GM12878 (cell line): Measurements from ENCODE around the gene LRP3. TPM values are rescaled to one million over a fixed set of nuclear protein-coding genes. Genes with fewer than 3 reads are reported as not detected.

ENCODE experiments used
- ATAC-seq: fragments of 200-7000 bp; cut with Tn5 transposase; 3 replicates; pipeline ENCODE4 v1.9.1; 2020; ENCODE audit warnings: mild to moderate bottlenecking, moderate library complexity
- BruUV-seq: library from RNA; stranded (reverse); fragments of 400-500 nt; replicated peaks from 2 replicates; lab custom pipeline; 2021; lab: Mats Ljungman, UMichigan
- CTCF ChIA-PET: fragments of 300-600 bp; sonication (Branson Sonifier 250); formaldehyde crosslinking; extraction: SDS; loops from one replicate; lab custom pipeline; 2021; ENCODE audit warnings: inconsistent platforms; lab: Yijun Ruan, JAX
- POLR2A ChIA-PET: fragments of 350-600 bp; formaldehyde crosslinking; extraction: SDS; loops from one replicate; lab custom pipeline; 2021; ENCODE audit warnings: inconsistent platforms; lab: Charles Lee
- RAD21 ChIA-PET: fragments of 300-600 bp; sonication (Branson Sonifier 250); formaldehyde crosslinking; loops from one replicate; lab custom pipeline; 2023; ENCODE audit warnings: antibody characterized with exemption; ENCODE audit not compliant: unreplicated experiment; lab: Charles Lee
- SMC1A ChIA-PET: fragments of 300-600 bp; sonication (Branson Sonifier 250); formaldehyde crosslinking; loops from one replicate; lab custom pipeline; 2023; ENCODE audit not compliant: unreplicated experiment, uncharacterized antibody; lab: Charles Lee
- DNase-seq: peaks from one replicate; pipeline ENCODE4 v3.0.0-alpha.2; 2011; ENCODE audit warnings: low read depth, low spot score
- FAIRE-seq: peaks from 3 replicates; lab custom pipeline; 2011; peaks lifted over from hg19 to GRCh38; lab: Jason Lieb, UNC
- H2AFZ ChIP-seq: 2 replicates; pipeline ENCODE4 v1.6.0; 2011; ENCODE audit warnings: low read depth, low read length, control low read depth; ENCODE audit not compliant: control insufficient read depth
- H3K27ac ChIP-seq: 2 replicates; pipeline ENCODE4 v1.5.1; 2011; ENCODE audit warnings: control low read depth; ENCODE audit not compliant: control insufficient read depth, insufficient read depth
- H3K27me3 ChIP-seq, 2 experiments: replicated peaks in 1 of 2; 2 replicates each; pipeline versions ENCODE4 v1.6.0 to v1.6.1; 2011; ENCODE audit warnings: low read length in 1 of 2; ENCODE audit not compliant: control insufficient read depth in 2 of 2, insufficient read depth in 2 of 2
- H3K36me3 ChIP-seq, 2 experiments: 2 replicates each; pipeline ENCODE4 v1.5.1; 2011; ENCODE audit warnings: low read length in 1 of 2; ENCODE audit not compliant: control insufficient read depth in 2 of 2, insufficient read depth in 2 of 2
- H3K4me1 ChIP-seq: 2 replicates; pipeline ENCODE4 v1.6.1; 2011; ENCODE audit warnings: mild to moderate bottlenecking, low read length, moderate library complexity, mixed read lengths; ENCODE audit not compliant: control insufficient read depth, insufficient read depth
- H3K4me2 ChIP-seq: 2 replicates; pipeline ENCODE4 v1.6.0; 2011; ENCODE audit warnings: control low read depth; ENCODE audit not compliant: control insufficient read depth, insufficient read depth
- H3K4me3 ChIP-seq: fragments of 200-600 bp; sonication (generic); 2 replicates; pipeline ENCODE4 v1.5.1; 2016
- H3K79me2 ChIP-seq: 2 replicates; pipeline ENCODE4 v1.6.0; 2011; ENCODE audit warnings: low read length; ENCODE audit not compliant: control insufficient read depth, insufficient read depth
- H3K9ac ChIP-seq: 2 replicates; pipeline ENCODE4 v1.8.0; 2011; ENCODE audit warnings: low read length, control low read depth, mixed read lengths; ENCODE audit not compliant: control insufficient read depth, insufficient read depth
- H3K9me3 ChIP-seq: replicated peaks from 3 replicates; pipeline ENCODE4 v1.5.1; 2011; ENCODE audit warnings: mild to moderate bottlenecking, low read length; ENCODE audit not compliant: control insufficient read depth, insufficient read depth
- H4K20me1 ChIP-seq: 2 replicates; pipeline ENCODE4 v1.6.0; 2011; ENCODE audit not compliant: control insufficient read depth, insufficient read depth
- ATF2 ChIP-seq: IDR thresholded peaks from 2 replicates; pipeline ENCODE4 v1.6.1; 2012; ENCODE audit warnings: low read length, inconsistent platforms
- ATF3 ChIP-seq: IDR thresholded peaks from 2 replicates; pipeline ENCODE4 v1.6.1; 2011; ENCODE audit warnings: low read depth, mild to moderate bottlenecking, low read length, moderate library complexity, borderline replicate concordance; ENCODE audit errors: extremely low read depth
- ATF7 ChIP-seq: fragments of 450-650 bp; IDR thresholded peaks from 2 replicates; pipeline ENCODE4 v1.6.1; 2016; ENCODE audit warnings: low read depth, mild to moderate bottlenecking
- BCL11A ChIP-seq: IDR thresholded peaks from 2 replicates; pipeline ENCODE4 v1.6.1; 2011; ENCODE audit warnings: low read depth, low read length
- BCL3 ChIP-seq: IDR thresholded peaks from 2 replicates; pipeline ENCODE4 v1.6.1; 2011; ENCODE audit warnings: borderline replicate concordance, low read depth, mild to moderate bottlenecking, moderate library complexity, low read length; ENCODE audit not compliant: insufficient read depth, poor library complexity, severe bottlenecking
- CBX3 ChIP-seq: fragments of 200-600 bp; sonication (generic); IDR thresholded peaks from 2 replicates; pipeline ENCODE4 v1.6.1; 2016; ENCODE audit warnings: low read depth, borderline replicate concordance
- CEBPZ ChIP-seq: fragments of 150-350 bp; IDR thresholded peaks from 2 replicates; pipeline ENCODE4 v1.6.1; 2016; ENCODE audit warnings: low read depth, low read length
- DPF2 ChIP-seq: fragments of 450-650 bp; IDR thresholded peaks from 2 replicates; pipeline ENCODE4 v1.6.1; 2017; ENCODE audit warnings: mild to moderate bottlenecking
- ELK1 ChIP-seq: IDR thresholded peaks from 2 replicates; pipeline ENCODE4 v1.6.1; 2012; ENCODE audit warnings: low read depth, low read length, improper control_type of control experiment
- FOXM1 ChIP-seq: IDR thresholded peaks from 2 replicates; pipeline ENCODE4 v1.6.1; 2012; ENCODE audit warnings: low read depth, mild to moderate bottlenecking, inconsistent platforms, low read length, moderate library complexity
- IKZF2 ChIP-seq, 2 experiments: fragments of 450-650 bp; IDR thresholded peaks; 2 replicates each; pipeline ENCODE4 v1.6.1; 2017; ENCODE audit warnings: mild to moderate bottlenecking in 2 of 2, moderate library complexity in 2 of 2
- NFYA ChIP-seq: IDR thresholded peaks from 2 replicates; pipeline ENCODE4 v1.6.1; 2011; ENCODE audit warnings: low read depth, mild to moderate bottlenecking, low read length, improper control_type of control experiment, borderline replicate concordance
- PKNOX1 ChIP-seq: fragments of 450-650 bp; IDR thresholded peaks from 2 replicates; pipeline ENCODE4 v1.6.1; 2016; ENCODE audit warnings: mild to moderate bottlenecking
- RCOR1 ChIP-seq: conservative IDR thresholded peaks from 2 replicates; pipeline ENCODE4 v1.6.1; 2012; ENCODE audit warnings: low read depth, low read length, improper control_type of control experiment
- SMARCA5 ChIP-seq: fragments of 450-650 bp; IDR thresholded peaks from 2 replicates; pipeline ENCODE4 v1.6.1; 2017; ENCODE audit warnings: mild to moderate bottlenecking
- WRNIP1 ChIP-seq: IDR thresholded peaks from 2 replicates; pipeline ENCODE4 v1.6.1; 2011; ENCODE audit warnings: low read depth, low read length, improper control_type of control experiment, borderline replicate concordance
- ZNF622 ChIP-seq: fragments of 450-650 bp; IDR thresholded peaks from 2 replicates; pipeline ENCODE4 v1.6.1; 2017; ENCODE audit warnings: mild to moderate bottlenecking, inconsistent platforms
- WGBS: methylation state at CpG from one replicate; pipeline ENCODE4 v1.1.6; 2016; ENCODE audit warnings: low lambda C conversion rate; ENCODE audit not compliant: insufficient replicate concordance, insufficient coverage; ENCODE audit errors: missing lambda C conversion rate; 5-methylcytosine and 5-hydroxymethylcytosine counted together
- in situ Hi-C: fragments of 300-500 bp; cut with MboI; formaldehyde crosslinking; loops from 9 replicates; pipeline ENCODE4 v1.14.3; 2018; ENCODE audit warnings: mixed read lengths
- intact Hi-C: fragments of 100-400 bp; cut with micrococcal nuclease; formaldehyde crosslinking; loops from one replicate; pipeline ENCODE4 v1.14.2; 2022; ENCODE audit not compliant: unreplicated experiment
- polyA plus RNA-seq, 11 experiments: library from polyadenylated mRNA; depleted of rRNA in 4 of 11; unstranded in 6 of 11; stranded (reverse) in 5 of 11; fragments of >200 nt; fragmentation: Nextera tagmentation in 4 of 11; fragmentation: Illumina TruSeq in 1 of 11; extraction: Ambion mirVana in 4 of 11; extraction: Trizol in 1 of 11; gene quantifications; 1 replicate in 1 of 11; 2 replicates in 10 of 11; pipeline versions ENCODE4 v1.2.1 to v1.2.3, GENCODE V29; 2011 to 2016; ENCODE audit warnings: inconsistent platforms in 2 of 11, missing spikeins in 2 of 11, low read depth in 1 of 11
- total RNA-seq, 4 experiments: library from RNA; depleted of rRNA in 3 of 4; stranded (reverse); fragments of >200 nt in 3 of 4; fragmentation: Illumina TruSeq in 1 of 4; extraction: Trizol in 1 of 4; gene quantifications; 2 replicates each; pipeline versions ENCODE4 v1.2.1 to v1.2.3, GENCODE V29; 2013 to 2021

LRP3 gene
- total and polyA plus RNA-seq, 10 of the 15 experiments (the other 5 are each of a cell fraction or from before 2014, with no cell fraction given): 0.12 to 3.2 (median 0.64) TPM; not detected in 2

- TF ChIP-seq PKNOX1: no peak
- TF ChIP-seq BCL3: no peak
- TF ChIP-seq ATF3: no peak
- TF ChIP-seq CBX3: no peak
- TF ChIP-seq ATF7: no peak
- no peak for TF ChIP-seq ELK1
- no peak for TF ChIP-seq IKZF2 (IDR thresholded peaks at IDR 0.05)
- no peak for TF ChIP-seq ZNF622
- no peak for TF ChIP-seq FOXM1
- TF ChIP-seq SMARCA5: no peak
- TF ChIP-seq RCOR1: no peak
- no peak for TF ChIP-seq NFYA
- TF ChIP-seq ATF2: no peak
- TF ChIP-seq WRNIP1: no peak
- no peak for TF ChIP-seq CEBPZ
- TF ChIP-seq DPF2: no peak
- no peak for TF ChIP-seq BCL11A
- ChIA-PET SMC1A (interaction anchor here (0.6 to 2.2 kb wide), 3 partner anchors 12 to 37 kb away, joined by 3 to 8 read pairs (median 4); no protein-coding TSS in a partner anchor), CTCF (interaction anchor here (0.6 to 3.0 kb wide), 2 partner anchors 36 to 548 kb away, joined by 3 to 15 read pairs; no protein-coding TSS in a partner anchor), RAD21 (no interaction called here), POLR2A (no interaction called here)
- no peak for DNase-seq
- Histone ChIP-seq H3K9me3 (no peaks in the 10 kb centered on the region), H3K9ac (no peak overlapping the region), H3K36me3 (no peaks in the 10 kb centered on the region), H3K4me2 (no peak overlapping the region), H3K4me1 (no peaks in the 10 kb centered on the region), H3K27ac (no peak overlapping the region), H2AFZ (no peak overlapping the region), H4K20me1 (no peaks in the 10 kb centered on the region), H3K27me3 (no peaks in the 10 kb centered on the region), H3K79me2 (no peaks in the 10 kb centered on the region), H3K4me3 (no peak overlapping the region)
- in situ Hi-C loops (no loop called here), intact Hi-C loops (no loop called here)
- 78% methylated on average over 6 of the region's 6 CpGs for WGBS
- no TSS peak for BruUV-seq
- no peak for ATAC-seq
- no peak for FAIRE-seq
These were observed 46.6 kb upstream of the LRP3 start for GRCh38 chr19:33147538-33147937.
